Neutrophil (primary cell): ENCODE results near the gene SLC29A1.

Experiments used
- H3K27ac ChIP-seq: fragments of 200-600 bp; sonication (generic); 2 replicates; pipeline ENCODE4 v1.5.1; 2016; ENCODE audit warnings: mild to moderate bottlenecking, moderate library complexity
- H3K27me3 ChIP-seq: fragments of 200-600 bp; sonication (generic); 2 replicates; pipeline ENCODE4 v1.6.0; 2016; ENCODE audit warnings: mild to moderate bottlenecking
- H3K36me3 ChIP-seq: fragments of 200-600 bp; sonication (generic); 2 replicates; pipeline ENCODE4 v1.5.1; 2017
- H3K4me1 ChIP-seq, 2 experiments: fragments of 200-600 bp in 1 of 2; sonication (generic) in 1 of 2; 1 replicate in 1 of 2; 2 replicates in 1 of 2; pipeline versions ENCODE4 v1.5.1 to v1.6.1; 2013 to 2016; ENCODE audit warnings: low read depth in 1 of 2, low read length in 1 of 2, mild to moderate bottlenecking in 1 of 2, moderate library complexity in 1 of 2; ENCODE audit not compliant: control insufficient read depth in 1 of 2, insufficient read depth in 1 of 2
- H3K4me3 ChIP-seq, 2 experiments: fragments of 200-600 bp in 1 of 2; sonication (generic) in 1 of 2; 1 replicate in 1 of 2; 2 replicates in 1 of 2; pipeline ENCODE4 v1.5.1; 2013 to 2016; ENCODE audit warnings: low read depth in 1 of 2, low read length in 1 of 2, mild to moderate bottlenecking in 1 of 2, moderate library complexity in 1 of 2
- H3K9me3 ChIP-seq: fragments of 200-600 bp; sonication (generic); 2 replicates; pipeline ENCODE4 v1.5.1; 2016
- TF ChIP-seq, protein P1 (sequence below): fragments of 200-600 bp; sonication (generic); IDR thresholded peaks from 2 replicates; pipeline ENCODE4 v1.5.1; 2016; ENCODE audit warnings: antibody characterized with exemption

The SLC29A1 gene

DNA sequence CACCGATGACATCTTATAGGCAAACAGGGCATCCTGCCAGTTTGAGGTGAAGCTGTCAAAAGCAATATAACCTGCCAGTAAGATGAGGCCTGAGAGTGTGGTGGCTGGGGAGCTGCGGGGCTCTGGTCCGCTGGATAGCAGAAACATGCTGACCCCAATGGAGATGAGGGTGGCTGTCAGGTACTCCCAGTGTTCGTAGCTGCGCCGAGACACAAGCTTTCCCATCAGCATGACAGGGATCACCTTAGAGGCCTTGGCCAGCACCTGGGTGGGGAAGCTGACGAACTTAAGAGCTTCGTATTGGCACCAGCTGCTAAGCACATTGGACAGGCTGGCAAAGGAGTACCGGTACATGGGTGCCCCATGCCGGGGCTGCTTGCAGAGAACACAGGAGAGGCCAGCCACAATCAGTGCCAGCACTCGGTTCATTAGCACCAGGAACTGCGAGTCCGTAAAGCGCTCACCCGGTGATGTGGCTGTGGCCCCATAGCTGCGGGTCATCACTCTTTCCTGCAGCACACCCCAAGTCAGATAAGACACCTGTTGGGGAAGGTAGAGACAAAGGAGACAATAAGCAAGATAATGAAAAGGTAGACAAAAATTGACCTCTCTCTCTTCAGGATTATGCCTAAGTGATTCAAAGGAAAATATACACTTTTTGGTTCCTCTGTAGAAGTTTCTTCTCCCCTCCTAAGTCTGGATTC lies 31.9 kb downstream of the SLC29A1 start:
- Histone ChIP-seq H3K27me3 (peaks cover 7% of the 10 kb centered on the region), H3K36me3 (peaks cover 62% of the 10 kb centered on the region), H3K4me3 (no peak overlapping the region), H3K4me1 (peaks cover 16 to 17% of the 10 kb centered on the region in 2 experiments), H3K9me3 (no peaks in the 10 kb centered on the region), H3K27ac (no peak overlapping the region)
- TF ChIP-seq, protein P1, sequence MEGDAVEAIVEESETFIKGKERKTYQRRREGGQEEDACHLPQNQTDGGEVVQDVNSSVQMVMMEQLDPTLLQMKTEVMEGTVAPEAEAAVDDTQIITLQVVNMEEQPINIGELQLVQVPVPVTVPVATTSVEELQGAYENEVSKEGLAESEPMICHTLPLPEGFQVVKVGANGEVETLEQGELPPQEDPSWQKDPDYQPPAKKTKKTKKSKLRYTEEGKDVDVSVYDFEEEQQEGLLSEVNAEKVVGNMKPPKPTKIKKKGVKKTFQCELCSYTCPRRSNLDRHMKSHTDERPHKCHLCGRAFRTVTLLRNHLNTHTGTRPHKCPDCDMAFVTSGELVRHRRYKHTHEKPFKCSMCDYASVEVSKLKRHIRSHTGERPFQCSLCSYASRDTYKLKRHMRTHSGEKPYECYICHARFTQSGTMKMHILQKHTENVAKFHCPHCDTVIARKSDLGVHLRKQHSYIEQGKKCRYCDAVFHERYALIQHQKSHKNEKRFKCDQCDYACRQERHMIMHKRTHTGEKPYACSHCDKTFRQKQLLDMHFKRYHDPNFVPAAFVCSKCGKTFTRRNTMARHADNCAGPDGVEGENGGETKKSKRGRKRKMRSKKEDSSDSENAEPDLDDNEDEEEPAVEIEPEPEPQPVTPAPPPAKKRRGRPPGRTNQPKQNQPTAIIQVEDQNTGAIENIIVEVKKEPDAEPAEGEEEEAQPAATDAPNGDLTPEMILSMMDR, result no peak

DNA sequence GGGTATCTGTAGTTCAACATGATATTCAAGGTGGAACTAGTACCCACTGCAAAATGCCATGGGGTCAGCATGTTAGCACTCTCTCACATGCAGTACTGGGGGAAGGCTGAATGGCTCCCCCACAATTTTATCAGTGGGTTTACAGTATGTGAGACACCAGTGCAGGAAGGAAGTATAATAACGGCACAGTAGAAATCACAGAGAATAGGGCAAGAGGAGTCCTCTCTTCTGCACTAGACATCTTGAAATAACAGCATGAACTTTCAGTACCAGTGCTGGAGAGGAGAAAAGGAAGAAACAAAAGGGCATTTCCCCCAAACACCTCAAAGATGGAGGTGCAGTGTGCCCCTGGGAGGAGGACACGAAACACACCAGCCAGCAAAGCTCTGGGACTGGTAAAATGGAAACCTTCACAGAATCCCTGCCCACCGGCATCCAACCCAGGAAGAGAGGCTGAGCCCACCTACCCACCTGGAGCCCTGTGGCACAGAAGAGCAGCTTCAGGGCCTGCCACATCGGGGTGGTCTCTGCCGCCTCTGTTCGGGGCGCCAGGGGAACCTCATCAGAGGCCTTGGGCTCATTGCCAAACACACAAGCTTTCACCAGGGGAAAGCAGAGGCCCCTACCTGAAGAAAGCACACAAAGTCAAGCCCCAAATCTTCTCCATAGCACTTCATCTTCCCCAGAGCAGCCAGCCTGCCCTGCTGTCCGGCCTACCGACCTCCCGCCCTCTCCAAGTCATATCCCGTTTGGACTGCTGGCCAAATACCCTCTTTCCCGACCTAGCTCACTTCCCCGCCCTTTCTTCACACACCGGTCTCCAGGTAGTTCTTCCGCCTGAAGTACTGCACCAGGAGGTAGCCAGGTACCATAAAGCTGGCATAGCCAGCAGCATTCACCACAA lies 32.7 kb downstream of the SLC29A1 start:
- H3K27ac ChIP-seq, result peak overlapping the region; percentile 18
- H3K4me3 ChIP-seq, result peak overlapping the region; percentile 67 to 84
- peaks cover 7% of the 10 kb centered on the region for H3K27me3 ChIP-seq
- H3K4me1 ChIP-seq, result peaks cover 16 to 17% of the 10 kb centered on the region in 2 experiments
- H3K9me3 ChIP-seq, result no peaks in the 10 kb centered on the region
- TF ChIP-seq, protein P1, result no peak
- H3K36me3 ChIP-seq, result peaks cover 56% of the 10 kb centered on the region

DNA sequence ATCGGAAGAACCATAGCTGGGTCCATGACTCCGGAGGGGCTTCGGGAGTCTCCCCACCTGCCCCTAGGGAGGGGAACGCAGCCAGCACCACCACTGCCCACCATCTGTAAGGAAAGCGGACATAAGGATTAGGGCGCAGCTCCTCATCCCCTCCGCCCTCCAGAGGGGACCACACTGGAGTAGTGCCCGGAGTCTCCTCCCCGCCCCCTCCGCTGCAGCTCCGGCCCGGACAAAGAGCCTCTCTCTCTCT lies 33.3 kb downstream of the SLC29A1 start:
- TF ChIP-seq, protein P1, result no peak
- H3K27ac ChIP-seq, result peak overlapping the region; percentile 18
- H3K36me3 ChIP-seq, result peaks cover 55% of the 10 kb centered on the region
- H3K27me3 ChIP-seq, result peaks cover 7% of the 10 kb centered on the region
- H3K4me1 ChIP-seq, result peaks cover 16 to 17% of the 10 kb centered on the region in 2 experiments
- H3K9me3 ChIP-seq, result no peaks in the 10 kb centered on the region
- H3K4me3 ChIP-seq, result peak overlapping the region; percentile 67 to 84

DNA sequence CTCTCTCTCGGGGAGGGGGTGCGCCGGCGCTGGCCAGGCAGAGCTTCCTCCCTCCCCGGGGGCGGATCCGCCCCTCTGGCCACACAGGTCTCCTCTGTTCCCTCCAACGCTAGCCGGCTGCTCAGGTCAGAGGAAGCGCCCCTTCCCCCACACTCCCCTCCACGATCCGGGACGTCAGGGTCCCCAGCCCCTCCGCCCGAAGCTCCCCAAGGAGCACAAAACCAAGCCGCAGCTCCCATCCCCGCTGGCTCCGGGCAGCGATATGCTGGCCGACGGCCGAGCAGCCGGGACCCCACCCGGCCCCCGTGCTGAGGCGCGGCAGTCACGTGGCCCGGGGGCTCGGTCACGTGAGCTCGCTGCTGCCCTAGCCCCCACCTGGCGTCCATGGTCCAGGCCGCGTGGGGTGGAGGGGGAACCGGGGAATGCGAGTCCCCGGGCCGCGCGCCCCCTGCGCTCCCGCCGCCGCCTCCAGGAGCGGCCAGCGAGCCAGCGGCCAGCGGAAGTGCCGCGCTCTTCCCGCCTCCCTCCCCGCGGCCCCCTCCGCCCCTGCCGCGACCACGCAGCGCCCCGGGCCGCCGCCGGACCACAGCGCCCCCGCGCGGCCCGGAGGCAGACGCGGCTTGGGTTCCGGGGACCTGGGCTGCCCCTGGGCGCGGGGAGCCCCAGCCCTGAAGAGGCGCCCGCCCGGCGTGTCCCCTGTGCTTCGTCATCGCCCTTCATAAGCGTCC lies 33.8 kb downstream of the SLC29A1 start, which contains the start of gene SLC35B2:
Gene SLC35B2 (minus strand): TSS at position 504 of the 728 bp plus-strand sequence. CDS start 118 bp downstream, at position 386.
- H3K27me3 ChIP-seq, result peaks cover 7% of the 10 kb centered on the region
- TF ChIP-seq, protein P1, result peak; percentile 68
- H3K36me3 ChIP-seq, result peaks cover 50% of the 10 kb centered on the region
- peaks cover 17 to 18% of the 10 kb centered on the region in 2 experiments for H3K4me1 ChIP-seq
- H3K9me3 ChIP-seq, result no peaks in the 10 kb centered on the region
- peak within 1 kb of the TSS; percentile 67 to 84 for H3K4me3 ChIP-seq
- peak within 1 kb of the TSS; percentile 36 for H3K27ac ChIP-seq

DNA sequence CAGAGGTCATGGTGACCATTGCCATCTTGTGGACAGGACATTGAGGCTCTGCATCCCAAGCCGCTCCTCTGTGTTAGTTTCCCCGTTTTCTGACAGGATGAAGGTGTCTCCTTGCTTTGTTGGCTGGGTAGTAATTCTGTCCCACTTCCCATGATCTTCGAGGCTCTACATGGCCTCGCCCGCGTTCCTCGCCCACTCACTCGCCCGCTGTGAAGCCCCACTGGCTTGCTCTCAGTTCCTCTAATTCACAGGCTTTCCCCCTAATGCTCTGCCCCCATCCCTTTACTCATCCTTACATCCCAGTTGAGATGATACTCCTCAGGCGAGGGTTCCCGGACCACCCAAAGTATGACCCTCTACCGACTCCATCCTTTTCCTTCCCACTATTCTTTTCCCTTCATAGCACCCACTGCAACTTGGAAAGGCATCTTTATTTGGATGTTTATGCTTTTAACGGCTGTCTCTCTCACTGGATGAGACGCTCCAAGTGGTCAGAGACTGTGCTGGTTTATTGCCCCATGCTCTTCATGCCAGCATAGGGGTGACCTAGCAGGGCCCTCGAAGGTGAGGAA lies 34.4 kb downstream of the SLC29A1 start:
- TF ChIP-seq, protein P1, result no peak
- Histone ChIP-seq H3K9me3 (no peaks in the 10 kb centered on the region), H3K36me3 (peaks cover 47% of the 10 kb centered on the region), H3K4me1 (peaks cover 23 to 25% of the 10 kb centered on the region in 2 experiments), H3K27me3 (peaks cover 7% of the 10 kb centered on the region), H3K27ac (peak overlapping the region; percentile 36), H3K4me3 (peak overlapping the region; percentile 67 to 84)
